ENCODE data around the gene RAB7A.

Gene RAB7A

GRCh38 chr3:128861491-128861890, 135.5 kb downstream of the RAB7A start:
- H3K9me3 ChIP-seq (ENCODE audit: control insufficient read depth, low read length) = peaks cover 2% of the 10 kb centered on the region
- WGBS, 2 experiments = 87 to 91% methylated on average over 6 of the region's 6 CpGs

GRCh38 chr3:128863560-128863959, 137.6 kb downstream of the RAB7A start:
- Histone ChIP-seq H3K4me1 (ENCODE audit: control insufficient read depth, insufficient read depth, low read length) (peaks cover 14% of the 10 kb centered on the region), H3K36me3 (ENCODE audit: control insufficient read depth, insufficient read depth, low read length) (no peaks in the 10 kb centered on the region), H3K27me3 (ENCODE audit: control insufficient read depth, insufficient read depth, low read length, poor library complexity, severe bottlenecking) (no peaks in the 10 kb centered on the region), H3K9me3 (ENCODE audit: control insufficient read depth, low read length) (peaks cover 2% of the 10 kb centered on the region), H3K4me3 (ENCODE audit: insufficient read depth, low read depth, low read length) (no peak overlapping the region), H3K27ac (ENCODE audit: insufficient read depth, low read depth, low read length, poor library complexity, severe bottlenecking) (no peak overlapping the region)
- 78 to 83% methylated on average over 3 of the region's 3 CpGs for WGBS, 2 experiments

More at GRCh38 chr3:128861491-128861890, 135.5 kb downstream of the RAB7A start:
- Histone ChIP-seq H3K4me1 (ENCODE audit: control insufficient read depth, insufficient read depth, low read length) (peaks cover 14% of the 10 kb centered on the region), H3K4me3 (ENCODE audit: insufficient read depth, low read depth, low read length) (no peak overlapping the region), H3K27me3 (ENCODE audit: control insufficient read depth, insufficient read depth, low read length, poor library complexity, severe bottlenecking) (no peaks in the 10 kb centered on the region), H3K27ac (ENCODE audit: insufficient read depth, low read depth, low read length, poor library complexity, severe bottlenecking) (no peak overlapping the region), H3K36me3 (ENCODE audit: control insufficient read depth, insufficient read depth, low read length) (no peaks in the 10 kb centered on the region)

Data from ectodermal cell (in vitro differentiated cells).